Putamen (tissue), 1 donor: ENCODE measurements around the gene MPHOSPH8.
"Not testable (repeated sequence)": the region's sequence is repeated elsewhere in the genome, so short reads cannot be mapped to it uniquely, and the experiment has no call there.

Source experiments
- DNase-seq: peaks from one replicate; pipeline ENCODE4 v3.0.0-alpha.2; 2016; ENCODE audit warnings: low spot score

Gene MPHOSPH8

GRCh38 chr13:19632915-19633478 is 462 bp upstream of the MPHOSPH8 start:
- DNase-seq: no peak

GRCh38 chr13:19634256-19634740 is 839 bp downstream of the MPHOSPH8 start:
- DNase-seq: no peak

GRCh38 chr13:19635926-19636325 is 2.5 kb downstream of the MPHOSPH8 start:
- DNase-seq: not testable (repeated sequence)

- no peak for DNase-seq
These were observed 10.2 kb downstream of the MPHOSPH8 start for GRCh38 chr13:19643652-19644051.

- no peak for DNase-seq
These were observed 11.5 kb downstream of the MPHOSPH8 start for GRCh38 chr13:19645000-19645399.

GRCh38 chr13:19646063-19646462 is 12.6 kb downstream of the MPHOSPH8 start:
- DNase-seq: no peak

- DNase-seq: no peak
These were observed 17.3 kb downstream of the MPHOSPH8 start for GRCh38 chr13:19650742-19651141.

GRCh38 chr13:19657872-19658591 is 24.6 kb downstream of the MPHOSPH8 start:
- DNase-seq: no peak

- DNase-seq: no peak
These were observed 25.4 kb downstream of the MPHOSPH8 start for GRCh38 chr13:19658831-19659230.

- no peak for DNase-seq
These were observed 27.7 kb downstream of the MPHOSPH8 start for GRCh38 chr13:19661126-19661525.

- DNase-seq: no peak
These were observed 28.1 kb downstream of the MPHOSPH8 start for GRCh38 chr13:19661561-19661960.

- DNase-seq: no peak
These were observed 30.0 kb downstream of the MPHOSPH8 start for GRCh38 chr13:19663416-19663979.

- no peak for DNase-seq
These were observed 31.2 kb downstream of the MPHOSPH8 start for GRCh38 chr13:19664481-19665230.

GRCh38 chr13:19665427-19665859 is 32.0 kb downstream of the MPHOSPH8 start:
- peak; percentile 30 for DNase-seq

- DNase-seq: no peak
These were observed 35.3 kb downstream of the MPHOSPH8 start for GRCh38 chr13:19668778-19669177.

GRCh38 chr13:19670147-19670546 is 36.7 kb downstream of the MPHOSPH8 start:
- no peak for DNase-seq

- DNase-seq: peak; percentile 22
These were observed 39.5 kb downstream of the MPHOSPH8 start for GRCh38 chr13:19672990-19673389.

GRCh38 chr13:19673473-19674430 is 40.3 kb downstream of the MPHOSPH8 start:
- DNase-seq: no peak

GRCh38 chr13:19674898-19675297 is 41.4 kb downstream of the MPHOSPH8 start:
- no peak for DNase-seq

- DNase-seq: no peak
These were observed 42.7 kb downstream of the MPHOSPH8 start for GRCh38 chr13:19676168-19676567.

- DNase-seq: no peak
These were observed 47.3 kb downstream of the MPHOSPH8 start for GRCh38 chr13:19680751-19681150.
